NCI-H82 (cell line): ENCODE data around the gene CIB2.

Experiments
- DNase-seq: peaks from one replicate; lab custom pipeline; 2025; lab: John Stamatoyannopoulos, UW

The CIB2 gene

DNA sequence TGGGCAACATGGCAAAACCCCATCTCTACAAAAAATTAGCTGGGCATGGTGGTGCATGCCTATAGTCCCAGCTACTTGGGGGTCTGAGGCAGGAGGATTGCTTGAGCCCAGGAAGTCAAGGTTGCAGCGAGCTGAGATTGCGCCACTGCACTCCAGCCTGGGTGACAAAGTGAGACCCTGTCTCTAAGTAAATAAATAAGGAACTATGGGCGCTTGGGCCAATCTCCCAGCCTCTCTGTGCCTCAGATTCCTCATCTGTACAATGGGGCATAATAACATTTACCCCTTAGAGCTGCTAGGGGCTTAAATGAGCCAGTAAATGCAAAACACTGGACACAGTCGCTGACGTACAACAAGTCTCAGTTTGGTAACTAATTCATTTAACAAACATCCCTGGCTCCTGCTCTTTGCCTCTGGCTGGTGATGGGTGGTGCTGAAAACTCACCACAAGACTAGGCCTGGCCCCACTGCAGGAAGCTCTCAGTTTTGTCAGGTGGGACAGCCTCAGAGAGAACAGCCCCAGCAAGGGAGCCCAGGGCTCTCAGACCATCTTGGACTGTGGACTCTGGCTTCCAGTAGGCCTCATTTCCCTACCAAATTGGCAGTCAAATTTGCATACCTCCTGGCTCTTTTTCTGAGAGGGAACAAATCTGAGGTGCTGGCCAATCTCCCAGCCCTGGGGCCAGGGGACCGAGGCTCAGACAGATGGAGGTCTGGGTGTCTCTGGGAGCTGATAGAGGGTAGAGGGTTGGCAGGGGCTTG lies 47.4 kb downstream of the CIB2 start:
- no peak for DNase-seq

DNA sequence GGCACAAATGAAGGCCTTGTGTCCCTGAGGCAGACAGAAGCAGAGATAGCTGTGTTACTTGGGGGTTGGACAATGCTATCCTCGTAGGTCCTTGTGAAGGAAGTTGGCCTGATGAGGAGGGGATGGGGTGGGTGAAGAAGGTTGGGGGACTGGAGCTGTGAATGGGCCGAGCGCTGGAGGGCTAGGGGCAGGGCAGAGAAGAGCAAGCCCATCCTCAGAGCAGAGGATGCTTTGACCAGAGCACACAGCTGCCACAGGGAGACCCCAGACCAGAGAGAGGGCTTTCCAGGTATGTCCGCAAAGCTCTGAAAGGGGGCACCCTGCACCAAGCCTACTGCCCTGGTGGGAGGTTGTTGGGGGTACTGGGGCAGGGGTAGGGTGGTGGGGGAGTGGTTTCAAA lies 48.1 kb downstream of the CIB2 start:
- DNase-seq = no peak

DNA sequence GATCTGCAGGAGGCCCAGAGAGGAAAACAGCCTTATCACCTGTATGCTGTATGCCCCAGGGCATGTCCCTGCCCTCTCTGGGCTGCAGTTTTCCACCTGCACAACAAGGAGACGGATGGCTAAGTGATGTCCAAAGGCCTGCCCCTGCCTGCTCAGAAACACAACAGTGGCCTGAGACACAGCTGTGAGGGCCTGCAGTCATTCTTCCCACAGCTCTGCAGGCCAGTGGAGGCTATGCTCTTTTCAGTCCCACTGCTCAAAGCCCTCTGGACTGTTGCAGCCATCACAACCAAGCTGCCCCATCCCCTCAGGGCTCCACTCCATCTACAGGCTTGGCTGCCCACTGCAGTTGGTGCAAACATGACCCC lies 48.5 kb downstream of the CIB2 start:
- DNase-seq = no peak

DNA sequence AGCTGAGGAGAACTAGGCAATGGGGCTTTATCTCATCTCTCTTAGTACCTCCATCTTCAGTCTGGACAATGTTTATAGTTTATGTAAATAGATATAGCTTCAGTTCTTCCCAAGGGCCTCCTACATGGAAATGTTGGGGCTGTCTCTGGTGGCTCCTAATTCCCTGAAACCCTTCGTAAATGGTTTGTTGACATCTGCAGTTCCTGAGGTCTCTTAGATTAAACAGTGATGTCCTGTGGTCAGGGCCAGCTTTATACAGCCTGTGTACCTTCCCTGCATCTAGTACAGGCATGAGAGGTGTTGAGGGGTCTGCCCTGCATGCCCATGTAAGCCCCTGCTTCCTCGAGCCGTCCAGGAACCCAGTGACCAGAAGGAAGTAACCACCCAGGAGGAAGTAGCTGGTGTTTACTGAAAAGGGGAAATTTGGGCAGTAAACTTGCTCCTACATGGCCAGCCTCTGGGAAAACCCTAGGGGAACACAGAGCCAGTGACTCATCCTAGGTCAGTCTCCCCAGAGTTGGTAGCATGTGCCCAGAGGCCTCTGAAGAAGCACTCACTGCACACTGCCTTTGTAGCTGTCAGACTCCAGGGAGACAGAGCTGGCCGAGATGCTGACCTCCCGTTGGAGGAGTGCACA lies 49.0 kb downstream of the CIB2 start:
- DNase-seq = no peak

DNA sequence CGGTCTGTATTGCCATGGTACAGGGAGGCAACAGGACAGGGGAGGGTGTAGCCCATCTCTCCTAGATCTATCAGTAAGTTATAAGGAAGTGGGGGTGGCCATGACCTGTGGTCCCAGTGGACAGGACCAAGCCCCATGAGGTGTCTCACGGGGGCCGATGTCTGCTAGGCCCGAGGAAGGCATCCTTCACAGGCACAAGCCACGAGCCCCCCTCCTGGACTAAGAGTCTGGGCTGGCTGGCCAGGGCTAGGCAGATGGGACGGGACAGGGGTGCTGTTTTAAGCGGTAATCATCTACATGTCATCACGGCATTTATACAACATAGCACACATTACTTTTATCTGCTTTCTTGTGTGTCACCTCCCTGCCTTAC lies 51.2 kb downstream of the CIB2 start:
- no peak for DNase-seq

DNA sequence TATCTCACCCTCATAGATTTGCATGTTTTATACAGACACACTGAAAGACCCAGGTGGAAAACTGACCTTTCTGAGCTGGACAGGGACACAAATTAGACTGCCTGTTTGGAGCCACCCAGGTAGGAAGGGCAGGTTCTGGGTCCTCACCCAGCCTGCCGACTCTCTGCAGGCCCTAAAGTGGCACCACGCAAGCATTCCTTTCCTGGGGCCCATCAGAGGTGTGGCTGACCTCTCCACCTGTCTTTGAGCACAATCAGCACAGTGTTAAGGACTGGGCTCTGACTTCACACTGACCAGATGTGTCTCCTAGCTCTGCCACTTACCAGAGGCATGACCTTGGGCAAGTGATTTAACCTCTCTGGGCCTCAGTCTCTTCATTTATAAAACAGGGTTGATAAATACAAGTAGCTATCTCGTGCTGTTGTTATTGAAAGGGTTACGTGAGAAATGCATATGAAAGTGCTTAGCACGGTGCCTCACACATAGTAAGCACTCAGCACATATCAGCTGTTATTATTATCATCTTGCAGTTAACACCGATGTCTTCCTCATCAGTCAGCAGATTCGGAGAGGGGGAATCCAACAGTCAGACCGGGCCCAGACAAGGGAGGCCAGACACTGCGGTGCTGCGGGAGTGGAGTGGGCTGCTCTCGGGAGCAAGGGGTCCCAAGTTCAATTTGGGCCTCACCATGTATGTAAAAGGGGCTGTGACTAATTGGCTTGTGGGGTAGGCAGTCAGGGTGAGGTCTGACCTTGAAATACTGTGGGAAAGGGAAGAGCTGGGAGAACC lies 51.8 kb downstream of the CIB2 start:
- DNase-seq = no peak

DNA sequence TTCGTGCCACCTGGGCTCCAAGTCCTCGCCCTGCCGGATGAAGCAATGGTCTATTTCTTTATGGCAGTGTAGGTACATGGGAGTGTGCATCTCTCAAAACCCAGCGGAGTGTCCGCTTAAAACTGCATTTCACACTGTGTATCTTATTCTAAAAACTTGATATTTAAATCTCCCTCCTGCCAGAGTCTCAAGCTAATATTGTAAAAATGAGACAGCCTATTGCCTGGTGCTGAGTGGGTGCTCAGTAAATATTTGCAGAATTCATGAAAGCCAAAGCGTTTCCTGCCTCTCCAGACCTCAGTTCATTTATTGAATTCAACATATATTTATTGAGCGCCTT lies 53.4 kb downstream of the CIB2 start:
- no peak for DNase-seq

DNA sequence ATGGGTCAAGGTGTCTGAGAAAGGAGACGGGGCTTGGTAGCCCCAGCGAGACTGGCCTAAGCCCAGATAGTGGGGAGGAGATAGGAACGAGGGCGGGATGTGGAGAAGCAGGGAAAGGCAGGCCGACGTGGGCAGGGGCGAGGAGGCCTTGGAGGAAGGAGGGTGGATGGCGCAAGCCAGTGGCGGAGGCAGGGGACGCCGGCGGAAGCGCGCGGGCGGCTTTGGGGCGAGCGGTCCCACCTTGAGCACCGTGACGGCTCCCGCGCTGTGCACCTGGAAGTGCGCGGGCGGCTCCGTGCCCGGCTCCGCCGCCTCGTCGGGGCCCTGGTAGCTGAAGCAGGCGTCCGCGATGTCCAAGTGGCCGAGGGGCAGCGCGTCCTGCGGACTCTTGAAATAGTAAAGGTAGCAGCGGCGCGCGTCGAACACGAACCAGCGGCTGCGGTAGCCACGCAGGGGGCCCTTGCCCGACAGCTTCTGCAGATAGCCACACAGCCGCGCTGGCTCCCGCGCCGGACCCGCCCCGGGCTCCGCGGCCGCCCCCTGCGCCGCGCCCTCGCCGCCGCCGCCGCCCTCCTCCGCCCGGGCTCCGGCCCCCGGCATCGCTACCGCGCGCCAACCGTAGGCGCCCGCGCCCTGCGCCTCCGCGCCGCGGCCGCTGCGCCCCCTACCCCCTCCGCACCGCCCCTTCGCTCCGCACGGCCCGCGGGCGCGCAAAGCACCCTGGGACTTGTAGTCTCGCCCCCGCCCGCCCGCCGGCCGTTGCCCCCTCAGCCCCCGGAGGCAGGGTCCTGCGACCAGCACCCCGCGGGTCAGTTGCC lies 54.0 kb downstream of the CIB2 start, which contains the start of gene TBC1D2B:
TSS of gene TBC1D2B (minus strand) at position 659 of the 818 bp plus-strand sequence. CDS start at position 600, 59 bp downstream.
- peak; percentile 76 for DNase-seq

DNA sequence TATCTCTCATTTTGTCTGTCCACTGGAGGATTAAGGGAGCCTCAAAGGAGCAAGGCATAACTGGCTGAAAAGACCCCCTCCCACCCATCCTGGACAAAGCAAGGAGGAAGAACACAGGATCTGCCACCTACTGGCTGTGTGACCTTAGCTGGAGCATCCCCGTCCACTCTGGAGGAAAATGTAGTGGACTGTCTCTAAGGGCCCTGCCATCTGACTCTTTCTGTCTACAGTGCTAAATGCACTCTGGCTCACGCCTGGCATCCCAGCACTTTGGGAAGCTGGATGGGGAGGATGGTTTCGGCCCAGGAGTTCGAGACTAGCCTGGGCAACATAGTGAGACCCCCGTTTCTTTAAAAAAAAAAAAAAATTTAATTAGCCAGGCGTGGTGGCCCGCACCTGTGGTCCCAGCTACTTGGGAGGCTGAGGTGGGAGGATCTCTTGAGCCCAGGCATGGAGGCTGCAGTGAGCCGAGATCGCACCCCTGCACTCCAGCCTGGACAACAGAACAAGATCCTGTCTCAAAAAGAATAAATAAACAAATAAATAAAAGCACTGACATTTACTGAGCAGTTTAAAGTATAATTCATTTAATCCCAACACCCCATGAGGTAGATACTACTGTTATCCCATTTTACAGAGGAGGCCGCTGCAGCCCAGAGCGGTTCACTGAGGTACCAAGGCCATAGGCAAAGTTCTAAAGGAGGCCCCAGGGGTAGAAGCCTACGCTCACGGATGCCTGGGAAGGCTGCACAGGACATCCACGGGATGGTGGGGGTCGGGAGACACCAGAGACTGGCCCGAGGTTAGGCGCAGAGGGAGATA lies 54.8 kb downstream of the CIB2 start:
- DNase-seq = peak; percentile 24

DNA sequence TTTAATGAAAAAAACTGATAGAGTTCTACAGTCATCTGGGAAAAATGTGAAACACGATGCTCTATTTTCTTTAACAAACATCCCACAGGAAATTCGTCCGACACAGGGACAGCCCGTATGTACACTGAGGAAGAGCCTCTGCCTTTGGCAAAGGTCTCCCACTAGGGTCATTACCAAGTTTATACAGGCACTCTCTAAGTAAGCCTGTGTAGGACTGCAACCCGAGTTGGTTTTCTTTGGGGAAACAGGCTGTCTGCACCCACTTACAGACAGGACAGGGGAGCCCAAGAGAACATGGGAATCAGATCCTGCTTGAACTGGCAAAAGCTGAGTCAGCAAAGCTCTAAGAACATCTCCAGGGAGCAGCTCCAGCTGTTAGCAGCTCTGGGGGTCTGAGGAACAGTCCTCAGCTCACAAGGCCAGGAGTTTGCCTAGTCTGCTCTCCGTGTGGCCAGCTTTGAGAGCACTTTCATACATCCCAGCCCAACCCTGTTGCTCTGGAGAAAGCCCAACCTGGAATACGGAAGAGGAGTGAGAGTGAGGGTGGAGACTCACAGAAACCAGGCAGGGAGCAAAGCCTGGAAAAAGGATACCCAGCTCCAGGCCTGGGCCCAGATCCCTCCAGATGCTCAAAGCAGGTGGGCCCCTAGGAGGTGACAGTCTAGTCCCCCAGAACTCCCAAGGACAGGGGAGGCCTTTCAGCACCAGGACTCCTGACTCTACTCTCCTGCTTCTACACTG lies 55.6 kb downstream of the CIB2 start:
- DNase-seq = peak; percentile 57

DNA sequence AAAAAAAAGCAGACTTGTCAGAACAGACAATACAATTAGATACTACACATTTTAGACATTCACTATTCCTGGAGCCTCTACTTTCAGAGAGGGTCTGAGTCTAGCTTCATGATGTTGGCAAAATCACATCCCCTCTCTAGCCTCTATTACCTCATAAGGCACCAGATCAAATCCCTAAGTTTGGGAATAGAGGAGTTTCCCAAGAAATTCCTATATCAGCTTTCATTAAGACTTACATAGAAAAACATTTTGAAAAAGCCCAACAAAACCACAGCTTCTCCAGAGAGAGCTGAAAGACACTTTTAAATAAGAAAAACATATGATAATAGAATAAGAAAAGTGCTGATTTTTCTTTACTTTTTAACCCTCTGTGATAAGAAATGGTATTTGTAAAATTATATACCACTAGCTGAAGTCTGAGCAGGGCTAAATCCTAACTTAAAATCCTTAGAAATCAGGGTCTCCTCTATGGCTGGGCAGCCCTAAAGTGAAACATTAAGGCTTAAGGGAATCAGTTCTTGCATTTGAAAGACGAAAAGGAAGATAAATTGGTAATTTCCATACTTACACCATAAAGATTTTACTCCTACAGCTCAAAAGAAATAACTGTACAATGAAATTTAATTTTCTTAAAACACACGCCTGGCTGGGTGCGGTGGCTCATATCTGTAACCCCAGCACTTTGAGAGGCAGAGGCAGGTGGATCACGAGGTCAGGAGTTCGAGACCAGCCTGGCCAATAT lies 58.0 kb downstream of the CIB2 start:
- DNase-seq = no peak

DNA sequence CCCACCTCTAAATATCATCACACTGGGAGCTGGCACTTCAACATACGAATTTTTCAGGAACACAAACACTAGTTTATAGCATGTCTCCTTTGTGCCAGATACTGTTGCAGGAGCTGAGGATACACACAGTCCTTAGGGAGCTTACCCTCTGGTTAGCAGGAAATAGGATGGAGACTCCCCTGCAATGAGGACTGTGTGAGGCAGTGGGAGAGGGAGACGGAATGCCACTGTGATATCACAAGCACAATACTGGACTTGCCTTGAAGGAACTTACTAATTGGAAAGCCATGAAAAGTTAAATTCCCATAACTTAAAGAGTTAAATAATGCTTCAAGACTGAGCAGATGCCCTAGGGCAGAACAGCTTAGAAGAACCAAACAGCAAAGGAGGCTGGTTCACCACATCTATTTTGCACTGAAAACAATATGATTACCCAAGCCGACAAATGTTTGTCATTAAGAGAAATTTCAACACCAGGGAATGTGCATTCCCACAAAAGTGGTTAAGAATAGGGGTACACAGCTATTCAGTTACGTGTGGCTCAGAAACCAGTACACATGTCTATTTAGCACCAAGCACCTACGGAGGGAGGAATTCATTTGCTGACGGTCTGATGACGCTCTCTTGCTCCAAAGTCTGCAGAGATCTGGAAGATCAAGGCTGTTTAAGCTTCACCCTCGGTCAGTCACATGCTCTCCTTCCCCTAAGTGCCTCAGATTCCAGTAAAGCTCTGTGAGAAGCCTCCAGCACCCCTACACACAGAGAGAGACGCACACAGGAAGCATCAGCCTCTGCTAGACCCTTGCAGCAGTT lies 59.0 kb downstream of the CIB2 start:
- no peak for DNase-seq

DNA sequence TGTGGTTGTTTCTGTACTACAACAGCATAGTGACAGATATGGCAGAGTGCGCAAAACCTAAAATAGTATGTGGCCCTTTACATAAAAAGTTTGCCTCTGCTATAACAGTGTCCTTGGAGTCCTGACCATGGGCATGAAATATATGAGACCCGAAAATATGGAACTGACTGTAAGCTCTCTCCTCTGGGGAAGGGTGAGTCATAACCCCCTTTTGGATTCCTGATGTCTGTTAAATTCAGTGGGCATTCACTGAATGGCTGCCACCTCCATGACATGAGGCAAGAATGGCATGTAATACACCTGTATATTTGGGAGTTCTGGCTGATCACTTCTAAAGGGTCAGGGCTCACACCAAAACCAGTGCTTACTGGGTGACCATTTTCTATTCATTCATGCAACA lies 59.9 kb downstream of the CIB2 start:
- DNase-seq = no peak

DNA sequence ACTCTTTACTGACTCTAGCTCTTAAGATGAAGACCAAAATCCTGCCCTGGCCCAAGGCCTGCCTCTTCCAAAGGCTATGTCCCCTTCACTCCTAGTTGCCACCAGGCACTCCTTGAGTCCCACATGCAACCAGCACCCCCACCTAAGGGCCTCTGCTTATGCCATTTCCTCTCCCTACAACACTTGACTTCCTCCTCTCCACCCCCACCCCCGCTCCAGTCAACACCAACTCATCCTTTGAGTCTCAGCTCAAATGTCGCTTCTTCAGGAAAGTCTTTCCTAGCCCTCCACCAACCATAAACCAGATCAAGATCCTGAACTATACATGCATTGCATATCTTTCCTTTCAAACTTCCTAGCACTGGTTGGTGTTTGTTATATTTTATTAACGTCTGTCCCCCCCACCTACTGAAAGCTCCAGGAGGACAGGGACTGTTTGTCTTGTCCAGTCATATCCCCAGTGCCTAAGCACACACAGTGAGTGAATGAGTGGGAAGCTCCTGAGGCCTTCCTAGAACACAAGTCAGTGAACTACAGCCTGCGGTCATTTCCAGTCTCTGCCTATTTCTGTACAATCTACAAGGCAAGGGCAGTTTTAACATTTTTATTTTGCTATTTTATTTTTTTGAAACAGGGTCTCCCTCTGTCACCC lies 61.1 kb downstream of the CIB2 start:
- no peak for DNase-seq

DNA sequence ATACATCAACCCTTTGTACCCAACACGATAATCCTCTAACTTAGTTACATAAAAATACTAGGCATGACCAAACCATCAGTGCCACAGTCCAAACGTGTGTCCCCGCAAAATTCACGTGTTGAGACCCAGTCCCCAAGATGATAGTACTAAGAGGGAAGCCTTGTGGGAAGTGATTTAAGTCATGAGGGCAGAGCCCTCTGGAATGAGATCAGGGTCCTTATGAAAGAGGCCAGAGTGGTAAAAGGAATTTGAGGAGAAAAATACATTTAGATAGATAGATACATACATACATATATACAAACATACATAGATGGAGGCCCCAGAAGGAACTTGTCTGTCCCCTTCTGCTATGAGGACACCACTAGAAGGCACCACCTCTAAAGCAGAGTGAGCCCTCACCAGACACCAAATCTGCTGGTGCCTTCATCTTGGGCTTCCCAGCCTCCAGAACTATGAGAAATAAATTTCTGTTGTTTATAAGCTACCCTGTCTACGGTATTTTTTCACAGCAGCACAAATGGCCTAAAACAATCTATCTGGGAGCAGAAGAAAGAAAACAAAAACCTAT lies 61.7 kb downstream of the CIB2 start:
- DNase-seq = no peak

DNA sequence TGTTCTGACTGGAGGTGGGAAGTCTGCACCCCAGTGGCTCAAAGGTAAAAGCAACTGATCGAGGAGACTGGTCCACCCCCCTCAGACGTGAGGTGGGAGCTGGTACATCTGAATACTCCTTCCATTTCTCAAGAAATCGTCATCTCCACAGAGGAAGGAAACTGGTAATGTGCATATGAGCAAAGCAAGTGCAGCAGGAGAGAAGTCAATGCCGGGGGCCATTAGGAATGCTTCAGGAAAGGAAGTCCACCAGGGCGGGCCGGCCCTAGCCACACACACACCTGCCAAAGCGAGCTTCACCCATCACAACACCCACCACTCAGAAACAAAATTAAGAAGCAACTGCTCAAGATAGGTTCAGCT lies 62.2 kb downstream of the CIB2 start:
- no peak for DNase-seq

DNA sequence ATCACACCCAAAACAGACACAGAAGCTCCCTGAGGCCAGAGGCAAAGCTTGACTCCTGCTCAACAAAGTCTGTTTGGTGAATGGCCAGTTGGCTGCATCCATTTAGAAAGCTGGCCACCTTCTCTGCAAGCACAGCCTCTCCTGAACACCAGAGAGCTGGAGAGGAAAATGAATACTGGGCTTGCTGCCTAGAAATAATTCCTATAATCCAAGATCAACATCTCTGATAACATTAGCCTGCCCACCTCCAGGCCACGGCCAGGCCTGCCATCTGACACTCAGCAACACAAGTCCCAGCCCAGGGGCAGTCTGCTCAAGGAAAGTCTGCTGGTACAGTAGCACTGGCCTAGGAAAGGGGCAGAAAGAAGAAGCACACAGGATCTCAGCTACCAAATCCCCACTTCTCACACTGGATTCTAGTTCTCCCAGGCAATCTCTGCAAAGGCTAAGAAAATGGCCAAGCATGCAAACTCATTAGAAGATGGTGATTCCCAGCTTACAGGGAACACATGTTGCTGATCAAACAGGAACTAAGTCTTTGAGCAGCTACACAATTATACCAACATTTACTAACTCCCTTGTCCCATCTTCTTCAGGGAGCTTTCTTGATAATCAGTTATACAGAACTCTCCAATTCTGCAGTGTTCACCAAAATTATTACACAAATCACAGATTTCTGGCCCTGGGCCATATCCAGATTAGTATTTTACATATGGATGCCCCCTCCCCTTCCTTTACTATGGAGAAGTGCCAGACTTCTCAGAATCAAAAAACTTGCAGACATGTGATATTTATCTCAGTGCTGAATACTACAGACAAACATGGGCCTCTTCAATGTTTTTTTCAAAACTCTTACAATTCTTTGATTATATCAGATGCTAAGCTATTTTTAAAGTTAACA lies 63.7 kb downstream of the CIB2 start:
- peak; percentile 85 for DNase-seq
